Esophagus squamous epithelium (tissue), 4 donors: Measurements from ENCODE around the gene TRH.

Experiments used
- CTCF ChIP-seq, 6 experiments: fragments of 450-650 bp in 4 of 6; fragments of 200-600 bp in 2 of 6; sonication (generic) in 2 of 6; IDR thresholded peaks; one replicate each; pipeline ENCODE4 v1.5.1; 2016 to 2019; ENCODE audit warnings: antibody characterized with exemption in 6 of 6, mild to moderate bottlenecking in 4 of 6, moderate library complexity in 4 of 6
- POLR2A ChIP-seq, 4 donors: fragments of 450-650 bp; IDR thresholded peaks; one replicate each; pipeline ENCODE4 v1.6.1; 2017; ENCODE audit warnings: antibody characterized with exemption in 4 of 4, mild to moderate bottlenecking in 4 of 4, moderate library complexity in 3 of 4

- no peak for TF ChIP-seq POLR2A (IDR thresholded peaks at IDR 0.05)
- TF ChIP-seq CTCF (IDR thresholded peaks at IDR 0.05), result no peak
Observed at GRCh38 chr3:129984125-129984524, 9.6 kb downstream of the TRH start.
